Fibroblast of mammary gland (primary cell): ENCODE data around the gene CDK15.
A peak's percentile ranks its signal among the peaks of the same experiment; 100 is the strongest.
"Not testable (repeated sequence)": the region's sequence is repeated elsewhere in the genome, so short reads cannot be mapped to it uniquely, and the experiment has no call there.

Experiments
- DNase-seq: peaks from one replicate; pipeline ENCODE4 v3.0.0-alpha.2; 2010; ENCODE audit warnings: low read depth
- H3K4me3 ChIP-seq: 2 replicates; pipeline ENCODE4 v1.5.1; 2011; ENCODE audit warnings: low read depth, mild to moderate bottlenecking, low read length, moderate library complexity; ENCODE audit not compliant: control insufficient read depth
- TF ChIP-seq, protein P1 (sequence below): conservative IDR thresholded peaks from 2 replicates; pipeline ENCODE4 v1.5.1; 2011; ENCODE audit warnings: low read depth, low read length, inconsistent platforms; ENCODE audit not compliant: control insufficient read depth, insufficient read depth

The CDK15 gene

DNA sequence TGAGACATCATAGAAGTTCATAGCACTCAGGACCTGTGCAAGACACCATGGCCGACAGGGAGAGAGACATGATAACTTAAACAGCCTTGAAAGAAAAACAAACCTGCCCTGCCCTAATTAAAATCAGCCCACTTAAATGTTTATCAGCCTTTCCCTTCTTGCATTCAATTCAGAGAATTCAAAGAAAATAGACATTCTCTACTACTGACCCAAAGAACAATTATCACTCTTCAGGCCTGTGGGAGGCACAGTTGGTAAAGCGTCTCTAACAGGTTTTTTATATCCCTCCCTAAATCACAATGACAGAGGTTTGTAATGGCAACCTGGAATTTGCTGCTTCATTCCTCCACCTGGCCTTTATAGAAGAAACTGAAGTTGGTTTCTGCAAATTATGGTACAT is 1.7 kb downstream of the CDK15 start:
- TF ChIP-seq, protein P1, sequence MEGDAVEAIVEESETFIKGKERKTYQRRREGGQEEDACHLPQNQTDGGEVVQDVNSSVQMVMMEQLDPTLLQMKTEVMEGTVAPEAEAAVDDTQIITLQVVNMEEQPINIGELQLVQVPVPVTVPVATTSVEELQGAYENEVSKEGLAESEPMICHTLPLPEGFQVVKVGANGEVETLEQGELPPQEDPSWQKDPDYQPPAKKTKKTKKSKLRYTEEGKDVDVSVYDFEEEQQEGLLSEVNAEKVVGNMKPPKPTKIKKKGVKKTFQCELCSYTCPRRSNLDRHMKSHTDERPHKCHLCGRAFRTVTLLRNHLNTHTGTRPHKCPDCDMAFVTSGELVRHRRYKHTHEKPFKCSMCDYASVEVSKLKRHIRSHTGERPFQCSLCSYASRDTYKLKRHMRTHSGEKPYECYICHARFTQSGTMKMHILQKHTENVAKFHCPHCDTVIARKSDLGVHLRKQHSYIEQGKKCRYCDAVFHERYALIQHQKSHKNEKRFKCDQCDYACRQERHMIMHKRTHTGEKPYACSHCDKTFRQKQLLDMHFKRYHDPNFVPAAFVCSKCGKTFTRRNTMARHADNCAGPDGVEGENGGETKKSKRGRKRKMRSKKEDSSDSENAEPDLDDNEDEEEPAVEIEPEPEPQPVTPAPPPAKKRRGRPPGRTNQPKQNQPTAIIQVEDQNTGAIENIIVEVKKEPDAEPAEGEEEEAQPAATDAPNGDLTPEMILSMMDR, result no peak
- no peak for DNase-seq
- peak overlapping the region; percentile 29 for H3K4me3 ChIP-seq

DNA sequence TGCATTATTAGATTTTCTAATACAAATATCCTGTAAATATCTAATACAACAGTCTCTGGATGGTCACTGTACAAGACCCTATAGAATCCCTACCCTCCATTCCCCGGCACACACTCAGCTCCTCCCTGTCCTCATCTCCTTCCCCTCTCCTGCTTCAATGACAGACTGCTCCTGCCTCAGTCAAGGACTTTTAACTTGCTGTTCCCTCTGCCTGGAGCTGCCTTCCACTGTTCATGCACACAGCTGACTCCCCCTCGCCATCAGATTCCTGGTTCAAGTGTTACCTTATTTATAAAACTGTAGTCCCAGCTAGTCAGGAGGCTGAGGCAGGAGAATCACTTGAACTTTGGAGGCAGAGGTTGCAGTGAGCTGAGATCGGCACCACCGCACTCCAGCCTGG is 3.3 kb downstream of the CDK15 start:
- TF ChIP-seq, protein P1, result no peak
- H3K4me3 ChIP-seq, result no peak overlapping the region

DNA sequence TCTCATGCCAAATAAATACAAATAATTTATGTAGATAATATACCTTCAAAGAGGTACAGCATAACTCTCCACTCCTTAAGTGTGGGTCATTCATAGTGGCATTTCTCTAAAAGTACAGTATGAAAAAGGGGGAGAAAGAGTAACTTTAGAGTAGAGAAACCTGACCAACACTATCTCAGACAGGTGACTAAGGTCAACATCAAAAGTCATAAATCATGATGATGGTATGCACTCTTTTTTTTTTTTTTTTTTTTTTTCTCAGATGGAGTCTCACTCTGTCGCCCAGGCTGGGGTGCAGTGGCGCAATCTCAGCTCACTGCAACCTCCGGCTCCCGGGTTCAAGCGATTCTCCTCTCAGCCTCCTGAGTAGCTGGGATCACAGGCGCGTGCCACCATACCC is 4.3 kb downstream of the CDK15 start:
- H3K4me3 ChIP-seq, DNase-seq: not testable (repeated sequence)

More for the DNA sequence above, 3.3 kb downstream of the CDK15 start:
- no peak for DNase-seq

DNA sequence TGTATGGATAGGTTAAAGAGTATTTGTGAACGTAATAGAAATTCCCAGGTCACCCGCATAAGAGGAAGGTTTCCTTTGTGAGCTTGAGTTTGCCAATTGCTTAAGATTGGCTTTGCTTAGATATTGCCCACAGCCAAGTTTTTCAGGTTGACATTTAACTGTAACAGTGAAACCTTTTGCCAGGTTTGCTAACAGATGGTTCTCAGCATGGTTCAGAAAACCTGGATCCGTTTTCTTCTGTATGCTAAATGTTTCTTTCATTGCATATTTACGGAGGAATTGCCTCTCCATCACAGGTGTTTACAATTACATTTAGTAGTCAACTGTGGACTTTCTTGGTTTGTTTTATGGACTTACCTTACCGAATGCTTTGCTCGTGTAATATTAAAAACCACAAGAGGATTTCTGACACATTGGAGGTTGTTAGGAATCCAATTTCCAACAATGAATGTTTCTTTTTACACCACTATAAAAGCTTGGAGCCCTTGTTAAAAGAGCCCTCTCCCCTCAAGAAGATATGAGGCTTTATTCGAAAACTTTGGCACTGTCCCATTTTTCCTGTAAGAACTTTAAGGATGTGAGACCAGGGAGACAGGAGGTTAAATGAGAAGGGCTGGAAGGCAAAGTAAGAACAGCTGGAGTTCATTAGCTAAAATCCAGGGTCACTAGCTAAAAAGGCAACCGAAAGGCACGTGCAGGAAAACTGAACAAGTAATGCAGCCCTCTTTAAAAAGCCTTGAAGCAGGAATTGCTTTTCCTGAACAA is 7.8 kb downstream of the CDK15 start:
- DNase-seq, result peak; percentile 68
- H3K4me3 ChIP-seq, result no peak overlapping the region
- TF ChIP-seq, protein P1, result no peak

DNA sequence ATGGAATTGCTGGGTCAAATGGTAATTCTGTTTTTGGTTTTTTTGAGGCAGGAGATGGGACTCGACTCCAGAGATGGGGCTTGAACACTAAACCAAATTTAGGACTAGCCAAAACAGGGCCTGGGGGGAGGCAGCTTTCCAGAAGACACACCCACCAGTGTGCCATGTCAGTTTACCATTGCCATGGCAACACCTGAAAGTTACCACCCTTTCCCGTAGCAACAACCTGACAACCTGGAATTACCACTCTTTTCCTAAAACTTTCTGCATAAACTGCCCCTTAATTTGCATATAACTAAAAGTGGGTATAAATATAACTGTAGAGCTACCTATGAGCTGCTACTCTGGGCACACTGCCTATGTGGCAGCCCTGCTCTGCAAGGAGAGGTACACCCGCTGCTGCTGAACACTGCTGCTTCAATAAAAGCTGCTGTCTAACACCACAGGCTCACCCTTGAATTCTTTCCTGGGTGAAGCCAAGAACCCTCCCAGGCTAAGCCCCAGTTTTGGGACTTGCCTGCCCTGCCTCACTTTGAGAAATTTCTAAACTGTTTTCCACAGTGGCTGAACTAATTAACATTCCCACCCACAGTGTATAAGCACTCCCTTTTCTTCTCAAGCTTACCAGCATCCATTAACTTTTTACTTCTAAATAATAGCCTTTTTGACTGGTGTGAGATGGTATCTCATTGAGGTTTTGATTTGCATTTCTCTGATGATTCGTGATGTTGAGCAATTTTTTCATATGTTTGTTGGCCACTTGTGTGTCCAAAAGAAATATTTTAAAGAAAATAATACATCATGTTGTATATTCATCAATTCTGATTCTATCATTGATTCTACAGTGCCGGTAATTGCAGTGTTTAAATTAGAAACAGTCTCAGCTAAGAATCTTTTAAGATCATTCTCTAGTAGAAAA is 10.6 kb downstream of the CDK15 start:
- DNase-seq, result no peak
- TF ChIP-seq, protein P1, result no peak
- no peak overlapping the region for H3K4me3 ChIP-seq

DNA sequence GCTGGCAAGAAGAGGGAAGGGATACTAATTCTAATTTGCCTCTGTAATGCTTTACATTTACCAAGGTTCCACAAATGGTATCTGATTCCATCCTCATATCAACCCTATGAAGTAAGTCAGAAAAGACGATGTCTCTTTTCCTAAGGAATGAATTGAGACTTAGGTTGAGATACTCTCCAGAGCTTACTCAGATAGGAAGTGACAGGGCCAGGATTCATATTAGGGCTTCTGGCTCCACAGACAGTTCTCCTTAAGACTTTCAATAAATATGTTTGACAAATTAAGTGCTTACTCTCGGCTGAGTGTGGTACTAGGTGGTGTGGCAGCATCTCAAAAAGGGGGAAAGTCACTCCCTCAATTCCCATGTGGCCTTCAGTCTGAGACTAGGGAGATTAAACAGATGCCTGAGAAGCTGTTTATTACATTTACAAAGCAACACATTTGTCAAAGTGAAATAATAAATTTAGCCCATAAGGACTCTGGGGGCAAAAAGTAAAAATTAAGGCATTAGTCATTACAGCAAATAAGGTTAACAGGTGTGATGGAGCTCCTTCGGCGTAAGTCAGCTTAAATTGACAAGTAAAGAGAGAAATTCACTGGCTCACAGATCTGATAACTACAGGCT is 14.2 kb downstream of the CDK15 start:
- H3K4me3 ChIP-seq, result no peak overlapping the region
- TF ChIP-seq, protein P1, result no peak
- no peak for DNase-seq
